ENCODE data around the gene IER2.
"Not testable (repeated sequence)": the region's sequence is repeated elsewhere in the genome, so short reads cannot be mapped to it uniquely, and the experiment has no call there.

Gene IER2

DNA sequence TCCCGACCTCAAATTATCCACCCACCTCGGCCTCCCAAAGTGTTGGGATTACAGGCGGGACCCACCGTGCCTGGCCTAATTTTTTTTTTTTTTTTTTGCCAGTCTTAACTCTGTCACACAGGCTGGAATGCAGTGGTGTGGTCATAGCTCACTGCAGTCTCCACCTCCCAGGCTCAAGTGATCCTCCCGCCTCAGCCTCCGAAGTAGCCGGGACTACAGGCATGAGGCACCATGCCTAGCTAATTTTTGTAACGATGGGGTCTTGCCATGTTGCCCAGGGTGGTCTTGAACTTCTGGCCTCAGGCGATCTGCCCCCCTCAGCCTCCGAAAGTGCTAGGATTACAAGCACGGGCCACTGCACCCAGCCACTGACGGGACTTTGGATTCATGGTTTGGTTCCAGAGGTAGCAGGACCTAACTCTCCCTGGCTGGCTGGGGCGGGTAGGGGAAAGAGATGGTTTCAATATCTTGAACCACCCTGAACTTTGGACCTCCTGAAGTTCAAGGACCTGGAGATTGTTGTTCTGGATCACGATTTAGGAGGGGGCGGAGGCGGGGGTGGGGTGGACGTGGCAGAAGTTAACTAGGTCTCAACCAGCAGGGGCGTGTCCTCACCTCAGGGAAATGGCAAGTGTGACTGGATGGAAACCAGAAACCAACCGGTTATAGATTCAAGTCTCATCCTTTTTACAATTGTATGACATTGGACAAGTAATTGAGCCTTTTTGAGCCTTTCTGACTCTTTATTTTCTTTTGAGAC, 40.8 kb downstream of the IER2 start:
- TF ChIP-seq, protein P1, sequence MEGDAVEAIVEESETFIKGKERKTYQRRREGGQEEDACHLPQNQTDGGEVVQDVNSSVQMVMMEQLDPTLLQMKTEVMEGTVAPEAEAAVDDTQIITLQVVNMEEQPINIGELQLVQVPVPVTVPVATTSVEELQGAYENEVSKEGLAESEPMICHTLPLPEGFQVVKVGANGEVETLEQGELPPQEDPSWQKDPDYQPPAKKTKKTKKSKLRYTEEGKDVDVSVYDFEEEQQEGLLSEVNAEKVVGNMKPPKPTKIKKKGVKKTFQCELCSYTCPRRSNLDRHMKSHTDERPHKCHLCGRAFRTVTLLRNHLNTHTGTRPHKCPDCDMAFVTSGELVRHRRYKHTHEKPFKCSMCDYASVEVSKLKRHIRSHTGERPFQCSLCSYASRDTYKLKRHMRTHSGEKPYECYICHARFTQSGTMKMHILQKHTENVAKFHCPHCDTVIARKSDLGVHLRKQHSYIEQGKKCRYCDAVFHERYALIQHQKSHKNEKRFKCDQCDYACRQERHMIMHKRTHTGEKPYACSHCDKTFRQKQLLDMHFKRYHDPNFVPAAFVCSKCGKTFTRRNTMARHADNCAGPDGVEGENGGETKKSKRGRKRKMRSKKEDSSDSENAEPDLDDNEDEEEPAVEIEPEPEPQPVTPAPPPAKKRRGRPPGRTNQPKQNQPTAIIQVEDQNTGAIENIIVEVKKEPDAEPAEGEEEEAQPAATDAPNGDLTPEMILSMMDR (IDR thresholded peaks at IDR 0.05): no peak
- no peaks in the 10 kb centered on the region for H3K27me3 ChIP-seq
- H3K4me3 ChIP-seq (ENCODE audit: low read depth in 1 of 2, low read length in 1 of 2): no peak overlapping the region
- H3K9me3 ChIP-seq: no peaks in the 10 kb centered on the region
- H3K4me1 ChIP-seq (ENCODE audit: control insufficient read depth in 1 of 2, insufficient read depth in 1 of 2, low read depth in 1 of 2, low read length in 1 of 2): peaks cover 16 to 22% of the 10 kb centered on the region in 2 experiments
- H3K36me3 ChIP-seq: no peaks in the 10 kb centered on the region
- no peak overlapping the region for H3K27ac ChIP-seq

DNA sequence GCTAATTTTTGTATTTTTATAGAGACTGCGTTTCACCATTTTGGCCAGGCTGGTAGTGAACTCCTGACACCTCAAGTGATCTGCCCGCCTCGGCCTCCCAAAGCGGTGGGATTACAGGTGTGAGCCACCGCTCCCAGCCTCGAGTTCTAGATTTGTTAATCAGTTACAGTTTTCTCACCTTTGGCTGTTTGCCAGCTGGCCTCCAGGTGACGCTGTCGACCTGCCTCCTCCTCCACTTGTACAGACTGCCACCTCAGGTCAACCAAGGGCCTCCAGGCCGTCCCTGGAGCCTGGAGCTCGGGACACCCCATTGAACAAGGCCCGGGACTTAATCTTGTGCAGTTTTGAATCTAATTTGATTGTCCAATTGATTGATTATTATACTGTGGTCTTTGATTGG, 45.5 kb downstream of the IER2 start:
- TF ChIP-seq, protein P1 (IDR thresholded peaks at IDR 0.05): peak; percentile 42
- H3K27me3 ChIP-seq: no peaks in the 10 kb centered on the region
- H3K4me1 ChIP-seq (ENCODE audit: control insufficient read depth in 1 of 2, insufficient read depth in 1 of 2, low read depth in 1 of 2, low read length in 1 of 2): peaks cover 16 to 22% of the 10 kb centered on the region in 2 experiments
- no peaks in the 10 kb centered on the region for H3K9me3 ChIP-seq
- peak overlapping the region; percentile 10 for H3K27ac ChIP-seq
- no peak overlapping the region for H3K4me3 ChIP-seq (ENCODE audit: low read depth in 1 of 2, low read length in 1 of 2)
- H3K36me3 ChIP-seq: no peaks in the 10 kb centered on the region

DNA sequence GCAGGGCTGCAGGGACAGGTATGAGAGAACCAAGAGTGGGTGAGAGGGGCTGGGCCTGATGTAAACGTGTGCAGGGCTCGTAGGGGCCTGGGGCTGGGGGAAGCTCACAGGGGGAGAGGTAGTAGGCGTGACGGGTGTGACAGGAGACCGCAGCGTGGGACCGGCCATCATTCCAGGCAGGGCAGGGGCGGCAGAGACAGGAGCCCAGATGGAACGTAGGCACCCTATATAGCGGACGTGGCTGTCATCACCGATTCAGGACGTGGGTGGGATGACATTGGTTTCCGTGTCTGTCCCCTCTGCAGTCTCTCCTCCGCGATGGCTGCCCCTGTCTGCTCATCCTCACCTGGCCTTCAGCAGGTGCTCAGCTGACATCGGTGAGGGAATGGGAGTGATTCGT, 48.4 kb downstream of the IER2 start:
- H3K4me1 ChIP-seq (ENCODE audit: control insufficient read depth in 1 of 2, insufficient read depth in 1 of 2, low read depth in 1 of 2, low read length in 1 of 2): peaks cover 11 to 14% of the 10 kb centered on the region in 2 experiments
- H3K27ac ChIP-seq: no peak overlapping the region
- H3K4me3 ChIP-seq (ENCODE audit: low read depth in 1 of 2, low read length in 1 of 2): no peak overlapping the region
- no peaks in the 10 kb centered on the region for H3K9me3 ChIP-seq
- H3K27me3 ChIP-seq: no peaks in the 10 kb centered on the region
- no peaks in the 10 kb centered on the region for H3K36me3 ChIP-seq
- TF ChIP-seq, protein P1 (IDR thresholded peaks at IDR 0.05): no peak

DNA sequence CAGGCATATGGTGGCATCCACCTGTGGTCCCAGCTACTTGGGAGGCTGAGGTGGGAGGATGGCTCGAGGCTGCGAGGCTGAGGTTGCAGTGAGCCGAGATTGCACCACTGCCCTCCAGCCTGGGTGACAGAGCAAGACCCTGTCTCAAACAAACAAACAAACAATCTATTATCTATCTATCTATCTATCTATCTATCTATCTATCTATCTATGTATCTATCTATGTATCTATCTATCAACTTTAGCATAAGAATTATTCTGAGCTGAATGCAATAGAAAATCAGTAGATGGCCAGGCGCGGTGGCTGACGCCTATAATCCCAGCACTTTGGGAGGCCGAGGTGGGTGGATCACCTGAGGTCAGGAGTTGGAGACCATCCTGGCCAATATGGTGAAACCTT, 51.9 kb downstream of the IER2 start:
- H3K36me3 ChIP-seq; H3K4me3 ChIP-seq (ENCODE audit: low read depth in 1 of 2, low read length in 1 of 2); H3K27ac ChIP-seq; H3K4me1 ChIP-seq (ENCODE audit: control insufficient read depth in 1 of 2, insufficient read depth in 1 of 2, low read depth in 1 of 2, low read length in 1 of 2); H3K9me3 ChIP-seq; H3K27me3 ChIP-seq: not testable (repeated sequence)

Measured in neutrophil (primary cell).